Mesenchymal stem cell (in vitro differentiated cells and primary cell): ENCODE measurements around the gene MSLN.
A peak's percentile ranks its signal among the peaks of the same experiment; 100 is the strongest.
"Not testable (repeated sequence)": the region's sequence is repeated elsewhere in the genome, so short reads cannot be mapped to it uniquely, and the experiment has no call there.

Experiments
- DNase-seq: peaks from one replicate; pipeline ENCODE4 v3.0.0-alpha.2; 2013
- H2AFZ ChIP-seq: one replicate; pipeline ENCODE4 v1.6.1; 2013; ENCODE audit warnings: low read depth, mild to moderate bottlenecking, control low read depth, inconsistent platforms, low read length, moderate library complexity
- H2AK5ac ChIP-seq: 2 replicates; pipeline ENCODE4 v1.6.1; 2013; ENCODE audit warnings: low read length, moderate library complexity, mild to moderate bottlenecking, inconsistent platforms; ENCODE audit not compliant: severe bottlenecking
- H2BK120ac ChIP-seq: one replicate; pipeline ENCODE4 v1.6.1; 2013; ENCODE audit warnings: low read depth, mild to moderate bottlenecking, inconsistent platforms, low read length, moderate library complexity
- H2BK12ac ChIP-seq, 2 experiments: one replicate each; pipeline ENCODE4 v1.6.1; 2013; ENCODE audit warnings: inconsistent platforms in 2 of 2, low read length in 2 of 2, mild to moderate bottlenecking in 2 of 2, moderate library complexity in 2 of 2, control low read depth in 1 of 2
- H2BK15ac ChIP-seq: one replicate; pipeline ENCODE4 v1.6.1; 2013; ENCODE audit warnings: mild to moderate bottlenecking, low read depth, inconsistent platforms; ENCODE audit not compliant: poor library complexity, severe bottlenecking
- H2BK5ac ChIP-seq: 2 replicates; pipeline ENCODE4 v1.6.1; 2013; ENCODE audit warnings: low read depth, mild to moderate bottlenecking, low read length, control low read depth, inconsistent platforms; ENCODE audit not compliant: poor library complexity, severe bottlenecking
- H3K14ac ChIP-seq, 2 experiments: one replicate each; pipeline ENCODE4 v1.6.1; 2013; ENCODE audit warnings: inconsistent platforms in 2 of 2, low read length in 2 of 2, control low read depth in 1 of 2, mild to moderate bottlenecking in 1 of 2, moderate library complexity in 1 of 2
- H3K18ac ChIP-seq, 2 experiments: one replicate each; pipeline ENCODE4 v1.6.1; 2013; ENCODE audit warnings: inconsistent platforms in 2 of 2, low read length in 2 of 2, control low read depth in 1 of 2, low read depth in 1 of 2, mild to moderate bottlenecking in 1 of 2
- H3K23ac ChIP-seq, 2 experiments: one replicate each; pipeline ENCODE4 v1.6.1; 2013; ENCODE audit warnings: inconsistent platforms in 2 of 2, low read length in 2 of 2, mild to moderate bottlenecking in 2 of 2, moderate library complexity in 2 of 2, control low read depth in 1 of 2
- H3K27ac ChIP-seq: 2 replicates; pipeline ENCODE4 v1.5.1; 2013; ENCODE audit warnings: mild to moderate bottlenecking, moderate library complexity, low read length, control low read depth, inconsistent platforms; ENCODE audit not compliant: poor library complexity, severe bottlenecking
- H3K27me3 ChIP-seq, 2 experiments: 2 replicates each; pipeline versions ENCODE4 v1.6.1 to v1.7.0; 2013; ENCODE audit warnings: low read length in 2 of 2, mild to moderate bottlenecking in 2 of 2, moderate library complexity in 2 of 2, control low read depth in 1 of 2, inconsistent platforms in 1 of 2; ENCODE audit not compliant: control insufficient read depth in 1 of 2, insufficient read depth in 1 of 2
- H3K36me3 ChIP-seq, 2 experiments: 2 replicates each; pipeline versions ENCODE4 v1.6.1 to v1.7.0; 2013; ENCODE audit warnings: low read length in 2 of 2, control low read depth in 1 of 2, inconsistent platforms in 1 of 2, low read depth in 1 of 2, mild to moderate bottlenecking in 1 of 2; ENCODE audit not compliant: insufficient read depth in 2 of 2, control insufficient read depth in 1 of 2
- H3K4ac ChIP-seq, 2 experiments: one replicate each; pipeline ENCODE4 v1.6.1; 2013; ENCODE audit warnings: inconsistent platforms in 2 of 2, low read length in 2 of 2, mild to moderate bottlenecking in 2 of 2, moderate library complexity in 2 of 2, control low read depth in 1 of 2, low read depth in 1 of 2
- H3K4me1 ChIP-seq: 2 replicates; pipeline ENCODE4 v1.6.1; 2013; ENCODE audit warnings: low read depth, low read length, control low read depth; ENCODE audit not compliant: control insufficient read depth, insufficient read depth
- H3K4me2 ChIP-seq: 2 replicates; pipeline ENCODE4 v1.6.1; 2013; ENCODE audit warnings: low read length, mild to moderate bottlenecking, inconsistent platforms; ENCODE audit not compliant: poor library complexity, severe bottlenecking
- H3K4me3 ChIP-seq, 2 experiments: 2 replicates each; pipeline versions ENCODE4 v1.5.1 to v1.7.0; 2013; ENCODE audit warnings: low read length in 2 of 2, mild to moderate bottlenecking in 2 of 2, control low read depth in 1 of 2, low read depth in 1 of 2; ENCODE audit not compliant: insufficient read depth in 1 of 2
- H3K79me1 ChIP-seq: replicated peaks from 2 replicates; pipeline ENCODE4 v1.6.1; 2013; ENCODE audit warnings: mild to moderate bottlenecking, control low read depth, low read length, inconsistent platforms; ENCODE audit not compliant: poor library complexity, severe bottlenecking
- H3K9ac ChIP-seq: 2 replicates; pipeline ENCODE4 v1.7.0; 2013; ENCODE audit warnings: mild to moderate bottlenecking, low read length, moderate library complexity
- H3K9me3 ChIP-seq: 2 replicates; pipeline ENCODE4 v1.7.0; 2013; ENCODE audit warnings: mild to moderate bottlenecking, low read length; ENCODE audit not compliant: control insufficient read depth
- H4K8ac ChIP-seq: one replicate; pipeline ENCODE4 v1.6.1; 2013; ENCODE audit warnings: inconsistent platforms, mild to moderate bottlenecking, low read length, moderate library complexity
- H4K91ac ChIP-seq: one replicate; pipeline ENCODE4 v1.6.1; 2013; ENCODE audit warnings: mild to moderate bottlenecking, low read length, inconsistent platforms
- WGBS: methylation state at CpG from one replicate; pipeline ENCODE4 v1.1.7; 2013; ENCODE audit warnings: mixed read lengths; 5-methylcytosine and 5-hydroxymethylcytosine counted together

The MSLN gene

DNA sequence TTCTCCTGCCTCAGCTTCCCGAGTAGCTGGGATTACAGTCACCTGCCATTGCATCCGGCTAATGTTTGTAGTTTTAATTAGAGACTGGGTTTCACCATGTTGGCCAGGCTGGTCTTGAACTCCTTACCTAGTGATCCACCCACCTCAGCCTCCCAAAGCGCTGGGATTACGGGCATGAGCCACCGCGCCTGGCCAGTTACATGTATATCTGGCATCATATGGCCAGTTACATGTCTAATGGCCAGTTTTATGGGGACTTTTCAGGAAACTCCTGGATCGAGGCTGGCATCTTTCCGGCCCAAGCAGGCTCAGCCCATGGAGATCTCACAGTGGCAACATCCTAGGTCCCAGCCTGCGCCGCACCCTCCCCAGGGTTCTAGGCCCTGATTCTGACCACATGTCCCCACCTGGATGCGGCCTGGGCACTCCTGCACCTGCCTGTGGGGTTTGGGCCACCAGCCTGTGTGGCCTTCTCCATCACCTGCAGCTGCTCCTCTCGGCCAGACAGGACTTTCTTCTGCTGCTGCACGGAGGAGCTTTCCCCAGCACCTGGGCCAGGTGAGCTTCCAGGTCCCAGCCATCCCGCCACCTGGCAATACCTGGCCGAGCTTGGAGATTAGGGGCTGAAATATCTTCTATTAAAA, 18.4 kb upstream of the MSLN start:
- no peak overlapping the region for H3K4me2 ChIP-seq
- no peak overlapping the region for H2BK15ac ChIP-seq
- no peak overlapping the region for H4K91ac ChIP-seq
- peaks cover 0 to 6% of the 10 kb centered on the region in 2 experiments for H3K27me3 ChIP-seq
- H3K79me1 ChIP-seq: peaks cover 25% of the 10 kb centered on the region
- no peak overlapping the region for H2BK12ac ChIP-seq
- H3K4me3 ChIP-seq: peak overlapping the region in 1 of 2 experiments; percentile 33
- H3K14ac ChIP-seq: no peak overlapping the region
- no peaks in the 10 kb centered on the region for H3K9me3 ChIP-seq
- no peak overlapping the region for H2AFZ ChIP-seq
- no peak overlapping the region for H3K4ac ChIP-seq
- no peak for DNase-seq
- WGBS: 94% methylated on average over 15 of the region's 15 CpGs
- no peak overlapping the region for H2BK5ac ChIP-seq
- no peak overlapping the region for H3K9ac ChIP-seq
- no peak overlapping the region for H2BK120ac ChIP-seq
- no peak overlapping the region for H3K18ac ChIP-seq
- H3K27ac ChIP-seq: no peak overlapping the region
- no peak overlapping the region for H2AK5ac ChIP-seq
- H3K23ac ChIP-seq: no peak overlapping the region
- peaks cover 17% of the 10 kb centered on the region for H3K4me1 ChIP-seq
- peaks cover 15 to 23% of the 10 kb centered on the region in 2 experiments for H3K36me3 ChIP-seq
- H4K8ac ChIP-seq: peak overlapping the region; percentile 64

DNA sequence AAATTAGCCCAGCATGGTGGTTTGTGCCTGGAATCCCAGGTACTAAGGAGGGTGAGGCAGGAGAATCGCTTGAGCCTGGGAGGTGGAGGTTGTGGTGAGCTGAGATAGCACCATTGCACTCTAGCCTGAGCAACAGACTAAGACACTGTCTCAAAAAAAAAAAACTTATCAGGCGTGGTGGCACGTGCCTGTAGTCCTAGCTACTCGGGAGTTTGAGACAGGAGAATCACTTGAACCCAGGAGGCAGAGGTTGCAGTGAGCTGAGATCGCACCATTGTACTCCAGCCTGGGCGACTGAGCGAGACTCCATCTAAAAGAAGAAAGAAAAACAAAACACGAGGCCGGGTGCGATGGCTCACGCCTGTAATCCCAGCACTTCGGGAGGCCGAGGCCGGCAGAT, 17.6 kb upstream of the MSLN start:
- WGBS: 88% methylated on average over 13 of the region's 14 CpGs
- not testable (repeated sequence) for H3K14ac ChIP-seq, H3K9me3 ChIP-seq, H3K4ac ChIP-seq, H3K4me3 ChIP-seq, H2AFZ ChIP-seq, H2BK5ac ChIP-seq, H2BK12ac ChIP-seq, H3K9ac ChIP-seq, H3K4me2 ChIP-seq, H2BK15ac ChIP-seq, H4K91ac ChIP-seq, H3K18ac ChIP-seq, H4K8ac ChIP-seq, H3K27me3 ChIP-seq, DNase-seq, H2BK120ac ChIP-seq, H3K27ac ChIP-seq, H2AK5ac ChIP-seq, H3K23ac ChIP-seq
- peaks cover 18% of the 10 kb centered on the region for H3K79me1 ChIP-seq
- peaks cover 17% of the 10 kb centered on the region for H3K4me1 ChIP-seq
- H3K36me3 ChIP-seq: peaks cover 7 to 16% of the 10 kb centered on the region in 2 experiments

DNA sequence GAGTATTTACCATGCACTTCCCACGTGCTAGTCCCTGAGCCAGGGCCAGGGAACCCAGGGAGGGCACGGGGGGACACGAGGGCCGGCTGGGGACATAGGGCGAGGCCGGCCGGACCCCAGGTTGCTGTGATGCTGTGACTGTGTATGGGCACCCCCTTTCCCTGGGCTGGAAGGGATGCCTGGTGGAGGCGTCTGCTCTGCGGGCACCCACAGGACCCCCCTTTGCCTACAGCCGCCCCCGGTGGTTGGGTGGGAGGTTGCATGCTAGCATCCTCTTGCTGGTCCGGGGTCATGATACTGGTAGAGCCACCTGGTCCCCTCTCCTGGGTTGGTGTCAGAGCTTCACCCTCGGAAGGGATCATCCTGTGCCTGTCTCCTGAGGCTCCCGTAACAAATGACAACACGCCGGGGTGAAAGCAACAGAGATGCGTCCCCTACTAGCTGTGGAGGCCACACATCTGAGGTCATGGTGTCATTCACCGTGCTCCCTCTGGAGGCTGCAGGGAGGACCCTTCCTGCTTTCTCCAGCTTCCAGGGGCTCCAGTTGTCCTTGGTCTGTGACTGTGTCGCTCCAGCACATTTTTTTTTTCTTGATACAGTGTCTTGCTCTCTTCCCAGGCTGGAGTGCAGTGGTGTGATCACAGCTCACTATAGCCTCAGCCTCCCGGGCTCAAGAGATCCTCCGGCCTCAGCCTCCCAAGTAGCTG, 16.6 kb upstream of the MSLN start:
- Histone ChIP-seq H3K9ac (no peak overlapping the region), H3K4ac (no peak overlapping the region), H4K91ac (no peak overlapping the region), H3K4me1 (peaks cover 17% of the 10 kb centered on the region), H2AFZ (no peak overlapping the region), H3K23ac (no peak overlapping the region), H2BK5ac (no peak overlapping the region), H4K8ac (no peak overlapping the region), H3K4me2 (no peak overlapping the region), H2BK15ac (no peak overlapping the region), H3K27me3 (peaks cover 0 to 6% of the 10 kb centered on the region in 2 experiments), H2BK120ac (no peak overlapping the region), H3K9me3 (no peaks in the 10 kb centered on the region), H3K4me3 (no peak overlapping the region), H3K79me1 (peaks cover 15% of the 10 kb centered on the region), H2BK12ac (no peak overlapping the region), H3K36me3 (peaks cover 4 to 7% of the 10 kb centered on the region in 2 experiments), H3K18ac (no peak overlapping the region), H3K14ac (no peak overlapping the region), H3K27ac (no peak overlapping the region), H2AK5ac (no peak overlapping the region)
- DNase-seq: no peak
- WGBS: 90% methylated on average over 20 of the region's 21 CpGs

DNA sequence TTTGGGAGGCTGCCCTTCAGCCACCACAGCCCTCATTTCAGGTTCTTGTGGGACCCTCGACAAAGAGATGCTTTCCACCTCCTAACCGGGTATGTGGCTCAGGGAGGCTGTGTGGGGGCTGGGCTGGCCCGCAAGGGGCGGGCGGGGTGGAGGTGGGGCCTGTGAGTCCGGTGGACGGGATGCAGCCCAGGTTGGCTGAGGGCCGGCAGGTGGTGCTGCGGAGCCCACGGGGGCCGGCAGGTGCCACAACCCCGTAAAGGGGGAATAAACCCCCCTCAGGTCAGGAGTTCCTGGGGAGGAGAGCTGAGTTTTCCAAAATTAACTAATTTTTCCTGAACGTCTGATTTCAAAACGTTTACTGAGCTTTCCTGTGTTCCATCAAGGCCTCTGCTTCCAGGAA, 14.8 kb upstream of the MSLN start:
- Histone ChIP-seq H3K23ac (no peak overlapping the region), H3K79me1 (peaks cover 2% of the 10 kb centered on the region), H4K8ac (no peak overlapping the region), H2AFZ (no peak overlapping the region), H2BK120ac (no peak overlapping the region), H3K4me3 (no peak overlapping the region), H4K91ac (no peak overlapping the region), H3K4me1 (peaks cover 8% of the 10 kb centered on the region), H2BK15ac (no peak overlapping the region), H3K9ac (no peak overlapping the region), H3K18ac (no peak overlapping the region), H3K27ac (no peak overlapping the region), H3K9me3 (no peaks in the 10 kb centered on the region), H3K36me3 (no peaks in the 10 kb centered on the region), H3K4ac (no peak overlapping the region), H2AK5ac (no peak overlapping the region), H3K4me2 (no peak overlapping the region), H3K14ac (no peak overlapping the region), H2BK5ac (no peak overlapping the region), H2BK12ac (no peak overlapping the region), H3K27me3 (peaks cover 0 to 8% of the 10 kb centered on the region in 2 experiments)
- WGBS: 4% methylated on average over 14 of the region's 14 CpGs
- no peak for DNase-seq
